Thyroid gland (tissue), 4 donors: ENCODE measurements around the gene IGF2R.

Experiments
- POLR2A ChIP-seq, 2 donors: fragments of 450-650 bp; IDR thresholded peaks; one replicate each; pipeline ENCODE4 v1.6.1; 2017; ENCODE audit warnings: antibody characterized with exemption in 2 of 2, mild to moderate bottlenecking in 2 of 2, moderate library complexity in 1 of 2
- TF ChIP-seq, protein P1 (sequence below), 6 experiments: fragments of 200-600 bp in 3 of 6; fragments of 450-650 bp in 3 of 6; sonication (generic) in 3 of 6; IDR thresholded peaks; one replicate each; pipeline ENCODE4 v1.5.1; 2016 to 2019; ENCODE audit warnings: antibody characterized with exemption in 6 of 6, mild to moderate bottlenecking in 2 of 6, inconsistent platforms in 1 of 6, moderate library complexity in 1 of 6

DNA sequence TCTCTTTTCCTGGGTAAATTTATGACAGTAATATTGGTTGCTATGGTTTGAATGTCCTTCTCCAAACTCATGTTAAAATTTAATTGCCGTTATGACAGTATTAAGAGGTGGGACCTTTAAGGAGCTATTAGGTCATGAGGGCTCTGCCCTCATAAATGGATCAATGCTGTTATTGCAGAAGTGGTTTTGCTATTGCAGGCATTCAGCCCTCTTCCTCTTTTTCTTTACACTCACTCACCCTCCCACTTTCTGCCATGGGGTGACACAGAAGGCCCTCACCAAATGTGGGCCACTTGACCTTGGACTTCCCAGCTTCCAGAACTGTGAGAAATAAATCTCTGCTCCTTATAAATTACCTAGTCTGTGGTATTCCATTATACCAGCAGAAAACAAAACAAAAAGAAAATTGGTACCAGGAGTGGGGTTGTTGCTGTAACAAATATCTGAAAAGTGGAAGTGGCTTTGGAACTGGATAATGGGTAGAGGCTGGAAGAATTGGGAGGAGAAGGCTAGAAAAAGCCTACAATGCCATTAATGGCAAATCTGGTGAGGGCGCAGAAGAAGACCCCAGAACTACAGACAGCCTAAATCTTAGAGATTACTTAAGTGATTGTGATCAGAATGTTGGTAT lies 24.8 kb upstream of the IGF2R start:
- TF ChIP-seq, protein P1, sequence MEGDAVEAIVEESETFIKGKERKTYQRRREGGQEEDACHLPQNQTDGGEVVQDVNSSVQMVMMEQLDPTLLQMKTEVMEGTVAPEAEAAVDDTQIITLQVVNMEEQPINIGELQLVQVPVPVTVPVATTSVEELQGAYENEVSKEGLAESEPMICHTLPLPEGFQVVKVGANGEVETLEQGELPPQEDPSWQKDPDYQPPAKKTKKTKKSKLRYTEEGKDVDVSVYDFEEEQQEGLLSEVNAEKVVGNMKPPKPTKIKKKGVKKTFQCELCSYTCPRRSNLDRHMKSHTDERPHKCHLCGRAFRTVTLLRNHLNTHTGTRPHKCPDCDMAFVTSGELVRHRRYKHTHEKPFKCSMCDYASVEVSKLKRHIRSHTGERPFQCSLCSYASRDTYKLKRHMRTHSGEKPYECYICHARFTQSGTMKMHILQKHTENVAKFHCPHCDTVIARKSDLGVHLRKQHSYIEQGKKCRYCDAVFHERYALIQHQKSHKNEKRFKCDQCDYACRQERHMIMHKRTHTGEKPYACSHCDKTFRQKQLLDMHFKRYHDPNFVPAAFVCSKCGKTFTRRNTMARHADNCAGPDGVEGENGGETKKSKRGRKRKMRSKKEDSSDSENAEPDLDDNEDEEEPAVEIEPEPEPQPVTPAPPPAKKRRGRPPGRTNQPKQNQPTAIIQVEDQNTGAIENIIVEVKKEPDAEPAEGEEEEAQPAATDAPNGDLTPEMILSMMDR (IDR thresholded peaks at IDR 0.05), result no peak
- no peak for TF ChIP-seq POLR2A (IDR thresholded peaks at IDR 0.05)
